IPS DF 19.7 (cell line): Measurements from ENCODE around the gene ZNF670.
"Not testable (repeated sequence)": the region's sequence is repeated elsewhere in the genome, so short reads cannot be mapped to it uniquely, and the experiment has no call there.

Source experiments
- DNase-seq: peaks from one replicate; pipeline ENCODE4 v3.0.0-alpha.2; 2013; ENCODE audit warnings: low read depth, low spot score

ZNF670 gene

DNA sequence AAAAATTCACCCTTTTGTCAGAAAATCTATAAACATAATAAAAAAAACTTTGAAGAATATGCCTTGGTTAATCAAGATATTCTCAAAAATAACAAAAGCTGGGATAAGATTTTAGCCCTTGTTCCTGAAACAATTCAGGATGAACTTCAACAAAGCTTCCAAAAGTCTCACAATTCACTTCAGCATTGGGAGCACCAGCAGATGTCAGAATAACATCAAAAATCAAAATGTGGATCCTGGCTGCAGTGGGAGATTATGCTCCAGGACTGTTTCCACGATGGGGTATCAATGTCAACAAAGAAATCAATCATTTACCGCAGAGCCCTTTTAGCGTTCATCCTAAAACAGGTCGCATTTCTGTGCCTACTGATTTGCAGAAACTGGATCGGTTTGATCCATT lies 35.2 kb downstream of the ZNF670 start:
- DNase-seq: no peak

GRCh38 chr1:247037511-247038320 lies 40.9 kb downstream of the ZNF670 start:
- DNase-seq: no peak

- not testable (repeated sequence) for DNase-seq
Measured at GRCh38 chr1:247032306-247032705, 46.3 kb downstream of the ZNF670 start.
